ENCODE measurements around the gene IRGQ.

IRGQ gene

GRCh38 chr19:43545981-43546380 lies 50.0 kb downstream of the IRGQ start:
- TF ChIP-seq CTCF (conservative IDR thresholded peaks at IDR 0.05; ENCODE audit: control insufficient read depth, insufficient read depth, low read depth, low read length) = no peak
- no peak for DNase-seq (ENCODE audit: low read depth)
- no peak overlapping the region for H3K4me3 ChIP-seq (ENCODE audit: control insufficient read depth, low read depth, low read length)

- TF ChIP-seq CTCF (conservative IDR thresholded peaks at IDR 0.05; ENCODE audit: control insufficient read depth, insufficient read depth, low read depth, low read length) = no peak
- H3K4me3 ChIP-seq (ENCODE audit: control insufficient read depth, low read depth, low read length) = no peak overlapping the region
- no peak for DNase-seq (ENCODE audit: low read depth)
These were observed 50.7 kb downstream of the IRGQ start for GRCh38 chr19:43545276-43545675.

GRCh38 chr19:43544077-43544476 lies 51.9 kb downstream of the IRGQ start:
- no peak for DNase-seq (ENCODE audit: low read depth)
- no peak for TF ChIP-seq CTCF (conservative IDR thresholded peaks at IDR 0.05; ENCODE audit: control insufficient read depth, insufficient read depth, low read depth, low read length)
- no peak overlapping the region for H3K4me3 ChIP-seq (ENCODE audit: control insufficient read depth, low read depth, low read length)

GRCh38 chr19:43541920-43542650 lies 53.8 kb downstream of the IRGQ start:
- TF ChIP-seq CTCF (conservative IDR thresholded peaks at IDR 0.05; ENCODE audit: control insufficient read depth, insufficient read depth, low read depth, low read length) = no peak
- no peak for DNase-seq (ENCODE audit: low read depth)
- H3K4me3 ChIP-seq (ENCODE audit: control insufficient read depth, low read depth, low read length) = no peak overlapping the region

GRCh38 chr19:43540381-43540780 lies 55.6 kb downstream of the IRGQ start:
- TF ChIP-seq CTCF (conservative IDR thresholded peaks at IDR 0.05; ENCODE audit: control insufficient read depth, insufficient read depth, low read depth, low read length) = no peak
- DNase-seq (ENCODE audit: low read depth) = no peak
- H3K4me3 ChIP-seq (ENCODE audit: control insufficient read depth, low read depth, low read length) = no peak overlapping the region

GRCh38 chr19:43538922-43539321 lies 57.0 kb downstream of the IRGQ start:
- H3K4me3 ChIP-seq (ENCODE audit: control insufficient read depth, low read depth, low read length) = no peak overlapping the region
- DNase-seq (ENCODE audit: low read depth) = no peak
- TF ChIP-seq CTCF (conservative IDR thresholded peaks at IDR 0.05; ENCODE audit: control insufficient read depth, insufficient read depth, low read depth, low read length) = no peak

Measured in fibroblast of mammary gland (primary cell).